HG02571 (cell line): ENCODE results near the gene PCED1A.
"Not testable (repeated sequence)": the region's sequence is repeated elsewhere in the genome, so short reads cannot be mapped to it uniquely, and the experiment has no call there.

Source experiments
- ATAC-seq: cut with Tn5 transposase; IDR thresholded peaks from one replicate; pipeline ENCODE4 v1.9.1; 2021; ENCODE audit warnings: mild to moderate bottlenecking, moderate library complexity; ENCODE audit not compliant: unreplicated experiment

Gene PCED1A

GRCh38 chr20:2834401-2835110 lies 5.9 kb downstream of the PCED1A start:
- no peak for ATAC-seq

DNA sequence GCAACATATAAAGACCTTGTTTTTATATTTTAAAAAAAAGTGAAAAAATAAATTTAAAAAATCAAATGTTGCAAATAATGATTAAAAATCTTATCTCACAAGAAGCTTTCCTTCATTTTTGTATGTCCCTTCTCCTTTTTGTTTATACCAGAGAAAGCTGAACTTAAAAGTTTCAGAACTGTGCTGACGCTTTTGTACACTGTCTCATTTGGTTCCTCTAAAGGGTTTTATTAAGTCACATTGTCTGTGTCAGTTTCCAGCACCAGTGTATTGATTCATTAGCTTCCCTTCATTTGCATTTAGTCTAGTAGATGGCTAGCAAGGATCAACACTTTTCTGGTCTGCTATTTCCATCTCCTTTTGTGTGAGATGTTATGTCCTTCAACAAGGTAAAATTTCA lies 6.7 kb downstream of the PCED1A start:
- ATAC-seq: no peak

DNA sequence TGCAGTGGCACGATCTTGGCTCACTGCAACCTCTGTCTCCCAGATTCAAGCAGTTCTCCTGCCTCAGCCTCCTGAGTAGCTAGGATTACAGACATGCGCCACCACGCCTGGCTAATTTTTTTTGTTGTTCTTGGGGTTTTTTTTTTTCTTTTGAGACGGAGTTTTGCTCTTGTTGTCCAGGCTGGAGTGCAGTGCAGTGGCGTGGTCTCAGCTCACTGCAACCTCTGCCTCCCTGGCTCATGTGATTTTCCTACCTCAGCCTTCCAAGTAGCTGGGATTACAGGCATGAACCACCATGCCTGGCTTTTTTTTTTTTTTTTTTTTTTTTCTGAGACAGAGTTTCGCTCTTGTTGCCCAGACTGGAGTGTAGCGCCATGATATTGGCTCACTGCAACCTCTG lies 9.2 kb downstream of the PCED1A start:
- ATAC-seq: not testable (repeated sequence)

DNA sequence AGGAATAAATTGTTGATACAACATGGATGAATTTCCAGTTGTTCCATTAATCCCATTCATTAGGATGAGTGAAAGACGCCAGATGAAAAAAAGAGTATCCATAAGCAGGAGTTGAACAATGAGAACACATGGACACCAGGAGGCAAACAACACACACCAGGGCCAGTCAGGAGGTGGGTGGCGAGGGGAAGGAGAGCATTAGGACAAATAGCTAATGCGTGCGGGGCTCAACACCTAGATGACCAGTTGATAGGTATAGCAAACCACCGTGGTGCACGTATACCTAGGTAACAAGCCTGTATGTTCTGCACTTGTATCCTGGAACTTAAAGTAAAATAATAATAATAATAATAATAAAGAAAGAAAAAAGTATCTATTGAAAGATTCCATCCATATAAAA lies 11.1 kb downstream of the PCED1A start:
- no peak for ATAC-seq

DNA sequence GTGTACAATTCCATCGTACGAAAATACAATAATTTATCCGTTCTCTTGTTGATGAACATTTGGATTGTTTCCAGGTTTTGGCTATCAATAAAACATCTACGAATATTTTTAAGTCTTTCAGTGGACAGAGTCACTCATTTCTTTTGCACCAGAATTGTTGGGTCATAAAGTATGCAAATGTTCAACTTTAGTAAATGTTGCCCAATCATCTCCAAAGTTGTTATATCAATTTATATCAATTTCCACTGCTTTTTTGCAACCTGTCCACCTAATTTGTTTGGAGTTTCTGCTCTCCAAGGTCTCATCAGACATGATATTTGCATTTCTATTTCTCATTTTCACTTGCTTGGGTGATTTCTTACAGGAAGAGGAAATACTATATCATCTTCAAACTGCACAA lies 13.8 kb downstream of the PCED1A start:
- no peak for ATAC-seq

- no peak for ATAC-seq
Measured at GRCh38 chr20:2825761-2826160, 14.7 kb downstream of the PCED1A start.

- ATAC-seq: no peak
Measured at GRCh38 chr20:2822073-2822472, 18.4 kb downstream of the PCED1A start.

DNA sequence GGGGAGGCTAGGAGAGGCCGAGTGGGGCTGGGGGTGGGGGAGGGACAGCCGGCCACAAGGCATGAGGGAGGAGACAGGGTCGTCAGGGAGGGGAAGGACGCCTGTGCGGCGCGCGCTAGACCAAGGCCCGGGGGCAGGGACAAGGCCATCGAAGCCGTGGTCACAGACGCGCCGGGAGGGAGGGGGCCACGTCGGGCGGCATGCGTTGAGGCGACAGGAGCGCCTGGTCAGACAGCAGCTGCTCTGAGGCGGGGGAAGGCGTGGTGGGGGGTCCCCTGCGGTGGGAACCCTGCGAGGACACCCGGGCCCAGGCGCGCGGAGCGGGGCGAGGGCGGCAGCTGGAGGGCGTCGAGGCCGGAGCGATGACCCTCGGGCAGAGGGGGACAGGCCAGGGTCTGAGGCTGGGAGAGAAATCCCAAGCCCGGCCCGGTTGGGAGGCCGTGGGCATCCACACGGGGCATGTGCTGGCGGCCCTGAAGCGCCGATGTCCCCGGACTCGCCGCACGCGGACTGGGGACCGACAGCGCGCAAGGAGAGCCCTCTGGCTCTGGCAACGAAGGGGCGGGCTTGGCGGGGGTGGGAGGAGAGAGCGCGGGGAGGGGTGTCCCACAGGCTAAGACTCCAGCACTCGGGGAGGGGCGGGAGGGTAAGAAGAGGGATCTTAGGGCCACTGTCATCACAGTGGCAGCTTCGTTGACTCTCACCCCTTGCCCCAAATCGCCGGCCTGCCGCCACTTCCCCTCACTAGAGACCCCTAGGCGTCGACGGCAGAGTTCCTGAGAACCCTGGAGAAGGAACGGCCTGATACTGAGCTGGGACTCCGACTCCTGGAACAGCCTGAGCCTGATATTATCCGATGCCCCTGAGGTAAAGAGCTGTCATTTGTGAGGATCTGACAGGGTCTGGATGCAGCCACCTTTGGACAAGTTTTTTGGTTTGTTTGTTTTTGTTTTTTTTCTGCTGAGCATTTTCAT lies 19.3 kb downstream of the PCED1A start:
- ATAC-seq: no peak

GRCh38 chr20:2820084-2820895 lies 20.2 kb downstream of the PCED1A start:
- no peak for ATAC-seq

GRCh38 chr20:2817891-2818595 lies 22.4 kb downstream of the PCED1A start:
- no peak for ATAC-seq

GRCh38 chr20:2817341-2817726 lies 23.1 kb downstream of the PCED1A start:
- ATAC-seq: no peak

DNA sequence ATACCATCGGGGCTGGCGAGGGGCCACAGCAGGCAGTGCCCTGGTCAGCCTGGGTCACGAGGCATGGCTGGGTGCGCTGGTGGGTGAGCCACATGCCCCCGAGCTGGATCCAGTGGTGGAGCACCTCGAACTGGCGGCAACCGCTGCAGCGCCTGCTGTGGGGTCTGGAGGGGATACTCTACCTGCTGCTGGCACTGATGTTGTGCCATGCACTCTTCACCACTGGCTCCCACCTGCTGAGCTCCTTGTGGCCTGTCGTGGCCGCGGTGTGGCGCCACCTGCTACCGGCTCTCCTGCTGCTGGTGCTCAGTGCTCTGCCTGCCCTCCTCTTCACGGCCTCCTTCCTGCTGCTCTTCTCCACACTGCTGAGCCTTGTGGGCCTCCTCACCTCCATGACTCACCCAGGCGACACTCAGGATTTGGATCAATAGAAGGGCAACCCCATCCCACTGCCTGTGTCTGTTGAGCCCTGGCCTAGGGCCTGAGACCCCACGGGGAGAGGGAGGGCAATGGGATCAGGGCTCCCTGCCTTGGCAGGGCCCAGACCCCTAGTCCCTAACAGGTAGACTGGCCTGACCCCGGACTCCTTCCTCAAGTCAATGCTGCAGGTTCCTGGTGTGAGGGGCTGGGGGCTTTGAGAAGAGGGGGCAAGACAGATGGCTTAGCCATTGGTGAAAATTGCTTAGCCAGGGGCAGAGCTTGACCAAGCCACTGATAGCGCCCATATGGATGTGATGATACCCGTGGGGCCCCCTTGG lies 23.7 kb downstream of the PCED1A start:
- no peak for ATAC-seq

DNA sequence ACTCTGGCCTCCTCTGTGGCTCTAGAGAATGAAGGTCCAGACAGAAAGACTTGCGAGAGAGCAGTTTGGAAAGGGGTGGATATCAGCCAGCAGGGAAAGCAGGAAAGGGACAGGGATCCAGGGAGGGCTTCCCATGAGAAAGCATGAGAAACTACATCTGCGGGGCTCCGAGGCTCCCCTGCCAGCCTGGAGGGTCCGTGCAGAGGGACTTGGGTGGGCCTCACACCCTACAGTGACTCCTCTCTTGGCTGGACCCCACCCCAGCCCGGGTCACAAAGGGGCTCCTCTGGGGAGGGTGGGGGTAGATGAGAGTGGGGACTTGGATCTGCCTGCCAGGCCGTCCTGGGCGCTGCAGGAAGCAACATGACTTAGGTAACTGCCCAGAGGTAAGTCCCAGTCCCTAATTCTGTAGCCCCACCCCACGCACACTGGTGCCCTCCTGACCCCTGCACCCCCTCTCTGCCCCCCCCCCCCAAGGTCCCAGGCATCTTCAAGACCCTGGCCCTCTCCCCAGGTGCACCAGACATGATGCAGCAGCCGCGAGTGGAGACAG lies 24.3 kb downstream of the PCED1A start, which contains the start of gene TMEM239:
Gene TMEM239 (plus strand): TSS at position 335 of the 553 bp plus-strand sequence. CDS start 191 bp downstream, at position 526.
- ATAC-seq: no peak

GRCh38 chr20:2815242-2815900 lies 25.1 kb downstream of the PCED1A start:
- no peak for ATAC-seq

DNA sequence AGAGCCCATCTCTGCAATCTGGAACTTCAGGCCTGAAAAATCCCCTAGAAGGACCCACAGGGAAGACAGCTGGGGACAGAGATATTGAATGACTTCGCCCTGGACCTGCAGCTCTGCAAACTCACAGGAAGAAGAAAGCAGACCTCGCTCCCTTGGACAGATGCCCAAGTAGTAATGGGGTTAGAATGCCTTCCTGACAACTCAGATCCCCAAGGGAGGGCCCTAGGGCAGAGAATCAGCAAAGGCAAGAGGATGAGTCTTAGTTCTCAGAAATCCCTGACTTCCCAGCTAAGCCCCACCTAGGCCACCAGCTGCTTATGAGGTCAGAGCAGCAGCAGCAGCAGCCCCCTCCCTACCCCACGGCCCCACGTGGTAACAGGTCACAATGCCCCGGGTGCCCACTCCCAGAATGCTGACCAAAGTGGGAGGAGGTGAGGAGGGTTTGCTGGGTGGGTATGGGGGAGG lies 25.8 kb downstream of the PCED1A start, which contains the start of gene C20orf141:
Gene C20orf141 (plus strand): TSS at position 401 of the 465 bp plus-strand sequence. CDS start 198 bp downstream, outside the sequence.
- ATAC-seq: no peak

DNA sequence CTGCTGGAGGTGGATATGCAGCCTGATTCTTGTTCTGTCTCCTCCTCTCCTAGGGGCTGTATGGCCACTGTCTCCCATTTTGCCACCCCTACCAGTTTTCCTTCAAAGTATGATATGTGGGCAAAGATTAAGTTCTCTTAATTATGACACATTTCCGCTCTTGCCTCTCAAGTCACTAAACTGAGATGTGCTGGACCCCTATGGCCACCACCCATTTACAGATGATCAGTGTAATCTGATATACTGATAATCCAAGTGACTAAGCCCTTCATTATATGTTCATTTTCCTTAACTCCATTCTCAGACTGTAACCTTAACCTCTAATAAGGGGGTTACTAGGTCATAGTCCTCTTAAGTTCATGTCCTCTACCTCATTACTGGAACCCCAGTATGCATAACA lies 26.4 kb downstream of the PCED1A start:
- no peak for ATAC-seq

DNA sequence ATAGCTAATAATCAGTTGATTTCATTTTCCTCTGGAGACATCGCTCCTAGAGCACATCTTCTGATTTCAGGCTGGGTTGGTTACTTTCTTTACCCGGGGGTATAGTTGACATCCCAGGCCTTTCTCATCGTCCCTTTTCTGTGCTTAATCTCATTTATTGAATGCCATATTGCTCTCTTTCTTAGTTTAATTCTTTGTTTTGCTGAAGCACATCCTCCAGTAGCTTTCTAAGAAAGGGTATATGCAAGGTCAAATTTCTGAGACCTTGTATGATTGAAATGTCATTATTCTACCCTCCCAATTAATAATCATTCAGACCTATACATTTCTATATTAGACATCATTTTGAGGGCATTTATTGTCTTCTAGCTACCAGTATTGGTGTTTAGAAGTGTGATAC lies 28.3 kb downstream of the PCED1A start:
- ATAC-seq: no peak

DNA sequence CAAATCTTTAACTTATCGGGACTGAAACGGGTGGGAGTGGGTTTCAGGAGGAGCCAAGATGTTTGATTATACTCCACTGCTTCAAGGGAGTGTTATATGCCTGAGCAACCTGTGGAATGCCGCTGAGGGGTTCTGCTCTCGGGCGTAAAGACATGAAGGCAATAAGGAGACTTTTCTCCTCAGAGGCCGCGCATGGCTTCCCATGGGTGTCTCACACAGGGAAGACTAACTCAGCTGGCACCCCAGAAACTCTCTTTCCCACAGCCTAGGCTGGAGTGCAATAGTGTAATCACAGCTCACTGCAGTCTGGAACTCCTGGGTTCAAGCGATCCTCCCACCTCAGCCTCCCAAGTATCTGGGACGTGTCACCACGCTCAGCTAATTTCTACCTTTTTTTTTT lies 30.8 kb downstream of the PCED1A start:
- ATAC-seq: no peak

DNA sequence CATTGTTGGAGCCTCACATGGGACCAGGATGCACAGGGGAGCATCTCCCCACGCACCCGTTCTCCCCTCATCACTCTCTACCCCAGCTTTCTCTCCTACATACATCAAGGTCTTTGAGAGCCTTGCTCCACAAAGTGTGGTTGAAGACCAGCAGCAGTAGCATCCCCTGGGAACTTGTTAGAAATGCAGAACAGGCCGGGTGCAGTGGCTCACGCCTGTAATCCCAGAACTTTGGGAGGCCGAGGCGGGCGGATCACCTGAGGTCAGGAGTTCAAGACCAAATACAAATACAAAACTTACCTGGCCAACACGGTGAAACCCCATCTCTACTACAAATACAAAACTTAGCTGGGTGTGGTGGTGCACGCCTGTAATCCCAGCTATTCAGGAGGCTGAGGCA lies 32.5 kb downstream of the PCED1A start:
- not testable (repeated sequence) for ATAC-seq
